HG03025 (cell line): ENCODE data around the gene CISD1.
A peak's percentile ranks its signal among the peaks of the same experiment; 100 is the strongest.

Experiments used
- ATAC-seq: cut with Tn5 transposase; IDR thresholded peaks from one replicate; pipeline ENCODE4 v1.9.1; 2021; ENCODE audit warnings: mild to moderate bottlenecking, moderate library complexity; ENCODE audit not compliant: unreplicated experiment, low FRiP score

CISD1 gene

DNA sequence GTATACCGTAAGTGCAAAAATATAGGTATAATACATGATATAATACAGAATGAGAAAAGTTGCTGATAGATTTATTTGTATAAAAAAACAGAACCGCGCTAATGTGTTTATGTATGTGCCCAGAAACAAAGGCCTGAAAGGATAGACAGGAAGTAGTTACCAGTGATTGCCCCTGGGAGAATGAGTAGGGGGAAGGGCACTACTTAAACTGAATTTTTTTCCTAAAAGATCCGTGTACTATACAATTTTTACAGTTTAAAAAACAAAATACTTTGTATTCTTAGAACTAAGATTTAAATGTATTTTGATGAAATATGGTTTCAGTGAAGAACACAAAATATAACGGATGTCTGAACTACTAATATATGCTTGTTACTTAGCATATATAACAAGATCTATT lies 4.2 kb upstream of the CISD1 start:
- no peak for ATAC-seq

GRCh38 chr10:58265249-58265648 lies 3.7 kb upstream of the CISD1 start:
- ATAC-seq = no peak

- no peak for ATAC-seq
These were observed 2.7 kb upstream of the CISD1 start for GRCh38 chr10:58266003-58266825.

- peak; percentile 18 for ATAC-seq
These were observed 1.9 kb upstream of the CISD1 start for GRCh38 chr10:58266826-58267712.

DNA sequence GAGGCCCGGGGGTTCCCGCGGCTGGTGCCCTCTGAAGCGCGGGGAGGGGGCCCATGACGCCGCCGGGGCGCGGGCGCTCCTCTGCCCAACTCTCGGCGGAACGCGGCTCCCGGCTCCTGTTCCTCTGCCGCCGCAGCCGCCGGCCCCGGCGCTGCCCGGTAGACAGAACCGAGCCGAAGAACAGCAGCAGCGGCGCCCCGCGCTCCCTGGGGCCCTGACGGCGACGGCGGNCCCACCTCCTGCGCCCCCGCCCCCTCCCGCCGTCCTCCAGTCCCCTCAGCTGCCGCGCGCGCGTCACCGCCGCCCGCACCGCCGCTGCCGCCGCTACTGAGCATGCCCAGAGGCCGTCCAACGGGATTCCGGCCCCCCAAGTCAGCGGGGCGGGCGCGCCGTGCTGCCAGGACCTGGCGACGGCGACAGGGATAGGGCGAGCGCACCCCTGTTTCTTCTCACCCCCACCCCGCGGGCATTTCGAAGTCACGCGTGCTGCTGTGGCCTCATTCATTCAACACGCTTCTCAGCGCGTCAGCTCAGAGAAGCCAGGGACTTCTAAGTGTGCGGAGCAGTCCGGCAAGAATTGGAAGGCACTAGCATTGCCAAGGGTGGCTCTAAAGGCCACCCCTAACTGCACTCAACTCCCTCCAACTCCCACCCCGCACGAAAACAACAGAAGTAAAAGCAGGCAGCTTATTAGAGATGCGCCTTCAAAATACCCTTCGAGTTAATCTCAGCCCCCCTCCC lies 1.1 kb upstream of the CISD1 start, which contains the start of gene IPMK:
Gene IPMK, minus strand, starts transcription at position 182 of the 741 bp plus-strand sequence. CDS start 283 bp downstream, outside the sequence.
- peak; percentile 55 for ATAC-seq

DNA sequence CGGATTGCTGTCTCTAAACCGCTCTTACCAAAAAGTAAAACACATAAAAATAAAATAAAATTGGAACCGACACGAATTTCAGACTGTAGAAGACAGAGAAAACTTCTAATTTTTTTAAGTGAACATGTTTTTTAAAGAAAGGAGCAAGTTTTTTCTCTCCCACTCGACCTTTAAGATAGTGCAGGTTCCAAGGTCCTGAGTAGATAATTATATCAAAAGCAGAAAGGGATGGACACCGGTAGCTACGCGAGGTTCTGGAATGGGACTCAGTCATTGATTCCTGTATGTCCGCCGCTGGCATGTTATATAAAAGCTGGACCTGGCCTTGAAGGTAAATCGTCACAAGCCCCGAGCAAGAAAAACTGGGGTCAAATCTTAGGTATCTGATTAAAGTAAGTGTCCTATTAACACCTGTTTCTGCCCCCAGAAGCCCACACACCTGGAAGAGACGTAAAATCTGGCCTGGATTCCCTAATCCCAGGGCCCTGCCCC lies 462 bp upstream of the CISD1 start:
- no peak for ATAC-seq

- no peak for ATAC-seq
These were observed 874 bp downstream of the CISD1 start for GRCh38 chr10:58269782-58270290.

DNA sequence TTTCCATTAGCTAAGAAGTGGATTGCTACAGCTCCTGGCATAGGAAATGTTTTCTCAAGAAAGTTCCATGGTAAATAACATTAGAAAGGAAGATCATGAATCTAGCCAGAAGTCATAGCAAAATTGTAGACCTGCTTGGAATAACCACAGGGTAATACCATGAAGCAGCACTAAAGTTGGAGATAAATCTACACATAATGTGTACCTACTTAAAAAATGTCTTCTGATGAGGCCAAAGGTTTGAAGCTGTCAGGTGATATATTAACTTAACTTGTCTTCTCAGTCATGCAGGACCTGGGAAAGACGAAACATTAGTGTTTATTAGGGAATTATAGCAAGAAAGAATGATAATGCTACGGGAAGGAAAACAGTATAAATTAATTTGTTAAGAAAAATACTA lies 6.3 kb downstream of the CISD1 start:
- ATAC-seq = no peak

GRCh38 chr10:58275908-58276307 lies 6.9 kb downstream of the CISD1 start:
- no peak for ATAC-seq

DNA sequence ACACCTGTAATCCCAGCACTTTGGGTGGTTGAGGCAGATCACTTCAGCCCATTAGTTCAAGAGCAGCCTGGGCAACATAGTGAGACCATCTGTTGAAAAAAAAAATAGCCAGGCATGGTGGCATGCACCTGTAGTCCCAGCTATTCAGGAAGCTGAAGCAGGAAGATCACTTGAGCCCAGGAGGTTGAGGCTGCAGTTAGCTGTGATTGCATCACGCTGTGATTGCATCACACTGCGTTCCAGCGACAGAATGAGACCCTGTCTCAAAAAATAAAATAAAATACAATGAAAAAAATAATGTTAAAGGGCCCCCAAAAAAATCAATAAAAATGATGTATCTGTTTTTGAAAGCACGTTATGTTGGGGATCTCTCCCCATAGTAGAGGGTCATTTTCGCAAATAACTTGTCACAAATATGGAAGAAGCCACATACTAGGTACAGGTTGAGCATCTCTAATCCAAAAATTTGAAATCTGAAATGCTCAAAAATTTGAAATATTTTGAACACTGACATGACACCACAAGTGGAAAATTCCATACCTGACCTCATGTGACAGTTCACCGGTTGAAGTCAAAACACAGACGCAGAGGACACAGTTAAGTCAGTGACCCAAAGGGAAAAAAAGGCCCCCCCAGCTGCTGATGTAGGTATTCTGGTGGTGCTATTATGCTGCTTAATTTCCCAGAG lies 9.5 kb downstream of the CISD1 start:
- no peak for ATAC-seq

- ATAC-seq = no peak
These were observed 10.0 kb downstream of the CISD1 start for GRCh38 chr10:58278962-58279307.

- ATAC-seq = no peak
These were observed 11.5 kb downstream of the CISD1 start for GRCh38 chr10:58280477-58280876.

DNA sequence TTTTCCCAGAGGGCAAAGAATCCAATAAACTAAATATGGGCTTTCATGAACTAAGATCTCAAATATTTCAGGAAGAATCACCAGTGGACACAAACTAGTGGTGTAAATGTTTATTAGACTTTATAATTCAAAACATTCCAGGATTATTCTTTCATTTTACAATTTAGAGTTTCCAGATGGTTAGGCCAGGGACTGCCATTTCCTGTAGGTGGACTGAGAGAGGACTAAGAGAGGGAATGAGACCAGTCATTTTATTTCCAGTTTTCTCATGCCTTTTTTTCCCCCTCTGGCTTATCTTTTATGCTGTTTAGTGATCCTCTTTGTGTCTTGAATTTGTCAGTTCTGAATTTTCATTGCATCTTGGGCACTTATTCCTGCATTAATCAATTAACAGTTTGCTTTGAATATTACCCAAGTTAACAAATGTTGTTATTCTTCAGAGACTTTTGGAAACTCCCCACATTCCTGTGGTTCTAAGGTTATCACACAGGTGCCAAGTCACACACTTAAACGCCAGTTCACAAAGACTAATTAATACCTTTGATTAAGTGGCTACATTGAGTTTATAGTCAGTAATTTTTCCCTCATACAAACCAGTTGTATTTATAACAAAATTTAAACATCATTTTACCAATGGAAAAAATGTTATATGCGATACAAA lies 12.3 kb downstream of the CISD1 start:
- ATAC-seq = no peak

- ATAC-seq = peak; percentile 96
These were observed 13.7 kb downstream of the CISD1 start for GRCh38 chr10:58282615-58283014.

DNA sequence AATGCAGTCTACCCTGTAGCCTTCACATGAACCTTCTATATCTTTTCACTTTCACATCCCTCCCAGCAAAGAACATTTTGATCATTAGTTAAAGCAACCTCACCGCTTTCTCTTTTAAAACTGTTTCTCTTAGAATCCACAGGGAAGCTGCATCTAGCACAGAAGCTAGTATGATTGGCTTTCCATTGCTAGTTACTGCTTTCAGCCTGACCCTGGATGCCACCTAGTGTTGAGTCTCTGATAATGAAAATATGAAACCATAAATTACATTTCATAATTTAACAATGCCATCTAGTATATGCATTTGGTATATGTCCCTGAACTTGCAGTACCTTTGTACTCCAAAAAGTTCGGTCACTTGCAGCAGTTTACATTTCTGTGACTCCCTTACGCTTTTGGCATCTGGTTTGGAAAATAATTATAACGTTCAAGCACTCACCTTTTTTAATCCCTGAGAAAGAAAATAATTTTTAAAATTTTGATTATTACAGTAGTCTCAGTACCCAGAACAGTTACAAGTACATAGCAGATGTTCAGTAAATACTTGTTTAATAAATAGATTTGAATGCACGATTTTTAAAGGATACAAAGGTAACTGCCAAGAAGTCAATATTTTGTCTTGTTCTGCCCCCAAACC lies 22.7 kb downstream of the CISD1 start:
- ATAC-seq = peak; percentile 74

DNA sequence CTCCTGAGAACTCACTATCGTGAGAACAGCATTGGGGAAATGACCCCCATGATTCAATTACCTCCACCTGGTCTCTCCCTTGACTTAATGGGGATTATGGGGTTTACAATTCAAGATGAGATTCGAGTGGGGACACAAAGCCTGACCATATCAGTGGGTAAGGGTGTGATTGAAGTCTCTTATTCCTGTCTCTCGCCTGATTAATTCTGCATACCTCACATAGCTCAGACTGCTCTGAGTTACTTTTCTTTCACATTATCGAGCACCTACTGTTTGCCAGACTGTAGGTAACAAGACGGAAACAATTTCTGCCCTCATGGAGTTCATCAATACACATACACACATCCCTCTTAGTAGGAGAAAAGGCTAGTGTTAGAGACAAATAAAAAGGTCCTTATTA lies 25.0 kb downstream of the CISD1 start:
- ATAC-seq = no peak

DNA sequence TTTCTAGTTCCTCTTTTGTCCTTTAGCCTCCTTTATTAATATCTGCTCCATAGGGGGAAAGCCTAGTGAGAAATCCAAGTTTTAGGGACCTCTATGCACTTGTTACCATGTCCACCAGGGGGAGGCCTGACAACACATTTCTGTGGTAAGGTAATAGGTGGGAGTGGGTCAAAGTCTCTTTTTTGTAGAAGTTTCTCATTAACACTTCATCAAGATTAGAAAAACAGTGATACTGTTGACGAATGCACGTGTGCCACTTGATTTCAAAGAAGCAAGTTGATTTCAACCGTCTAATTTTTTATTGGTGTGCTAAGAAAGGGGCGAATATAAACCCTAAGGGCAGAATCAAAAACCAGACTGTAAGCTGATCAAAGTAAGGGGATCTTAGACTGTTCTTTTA lies 30.6 kb downstream of the CISD1 start:
- ATAC-seq = no peak

- ATAC-seq = no peak
These were observed 31.7 kb downstream of the CISD1 start for GRCh38 chr10:58300676-58301075.

GRCh38 chr10:58302254-58302653 lies 33.3 kb downstream of the CISD1 start:
- no peak for ATAC-seq
